ENCODE results near the gene UFSP1.

UFSP1 gene

GRCh38 chr7:100894860-100895700, 5.6 kb upstream of the UFSP1 start:
- DNase-seq = peak; percentile 28

- no peak for DNase-seq
Measured at GRCh38 chr7:100893910-100894721, 4.6 kb upstream of the UFSP1 start.

DNA sequence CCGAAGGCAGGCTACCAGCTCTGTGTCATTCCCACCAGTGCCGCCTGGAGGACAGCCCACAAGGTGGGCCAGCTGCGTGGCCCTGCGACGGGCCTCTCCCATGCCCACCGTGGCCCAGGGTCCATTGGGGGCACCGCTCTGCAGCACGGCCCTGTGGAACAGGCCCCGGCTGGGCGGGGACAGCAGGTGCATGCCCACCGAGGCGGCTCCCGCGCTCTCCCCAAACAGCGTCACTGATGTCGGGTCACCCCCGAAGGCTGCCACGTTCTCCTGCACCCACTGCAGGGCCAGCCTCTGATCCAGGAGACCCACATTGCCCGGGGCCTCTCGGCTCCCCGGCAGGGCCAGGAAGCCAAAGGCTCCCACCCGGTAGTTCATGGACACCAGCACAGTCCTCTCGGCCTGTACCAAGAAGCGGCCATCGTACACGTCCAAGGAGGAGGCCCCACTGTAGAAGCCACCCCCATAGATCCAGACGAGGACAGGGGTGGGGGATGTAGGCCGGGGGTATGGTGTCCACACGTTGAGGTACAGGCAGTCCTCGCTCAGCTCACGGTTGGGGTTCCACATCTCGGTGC, 3.9 kb upstream of the UFSP1 start:
- no peak for DNase-seq

DNA sequence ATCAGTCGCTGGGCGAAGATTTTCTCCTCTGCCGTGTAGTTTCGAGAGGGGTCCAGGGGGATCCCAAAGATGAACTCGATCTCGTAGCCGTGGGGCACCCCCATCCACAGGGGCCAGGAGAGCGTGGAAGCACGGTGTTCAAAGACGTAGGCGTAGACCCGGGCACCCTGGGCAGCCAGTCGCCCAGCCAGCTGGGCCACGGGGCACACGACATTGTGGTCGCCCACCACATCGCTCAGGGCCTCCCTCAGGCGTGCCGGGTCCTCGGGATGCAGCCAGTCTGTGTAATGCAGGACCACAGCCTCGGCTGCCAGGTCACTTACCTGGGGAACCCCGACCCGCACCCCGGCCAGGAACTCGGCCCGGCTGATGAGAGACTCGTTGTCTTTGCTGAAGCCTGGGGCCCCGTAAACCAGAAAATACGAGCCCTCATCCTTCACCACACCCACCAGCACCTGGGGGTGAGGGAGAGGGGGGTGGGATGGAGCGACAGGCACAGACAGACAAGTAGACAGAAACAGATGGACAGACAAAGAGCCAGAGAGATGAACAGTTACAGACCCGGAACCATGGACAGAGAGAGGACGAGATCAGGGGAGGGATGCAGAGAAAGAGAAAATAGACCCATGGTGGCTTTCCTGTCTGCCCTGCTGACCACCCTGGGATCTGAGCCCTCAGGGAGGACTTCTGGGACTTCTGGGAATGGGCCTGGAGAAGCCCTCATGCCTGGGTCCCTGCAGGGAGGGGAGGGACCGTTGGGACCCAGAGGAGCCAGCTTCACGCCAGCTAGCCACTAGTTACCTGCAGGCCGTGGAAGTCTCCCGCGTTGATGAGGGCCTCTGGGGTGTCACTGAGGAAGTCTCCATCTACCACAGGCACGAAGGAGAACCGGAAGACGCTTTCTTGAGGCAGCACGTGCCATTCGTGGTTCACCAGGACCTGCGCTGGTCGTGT, 3.1 kb upstream of the UFSP1 start:
- no peak for DNase-seq

- no peak for DNase-seq
Measured at GRCh38 chr7:100891568-100892247, 2.2 kb upstream of the UFSP1 start.

DNA sequence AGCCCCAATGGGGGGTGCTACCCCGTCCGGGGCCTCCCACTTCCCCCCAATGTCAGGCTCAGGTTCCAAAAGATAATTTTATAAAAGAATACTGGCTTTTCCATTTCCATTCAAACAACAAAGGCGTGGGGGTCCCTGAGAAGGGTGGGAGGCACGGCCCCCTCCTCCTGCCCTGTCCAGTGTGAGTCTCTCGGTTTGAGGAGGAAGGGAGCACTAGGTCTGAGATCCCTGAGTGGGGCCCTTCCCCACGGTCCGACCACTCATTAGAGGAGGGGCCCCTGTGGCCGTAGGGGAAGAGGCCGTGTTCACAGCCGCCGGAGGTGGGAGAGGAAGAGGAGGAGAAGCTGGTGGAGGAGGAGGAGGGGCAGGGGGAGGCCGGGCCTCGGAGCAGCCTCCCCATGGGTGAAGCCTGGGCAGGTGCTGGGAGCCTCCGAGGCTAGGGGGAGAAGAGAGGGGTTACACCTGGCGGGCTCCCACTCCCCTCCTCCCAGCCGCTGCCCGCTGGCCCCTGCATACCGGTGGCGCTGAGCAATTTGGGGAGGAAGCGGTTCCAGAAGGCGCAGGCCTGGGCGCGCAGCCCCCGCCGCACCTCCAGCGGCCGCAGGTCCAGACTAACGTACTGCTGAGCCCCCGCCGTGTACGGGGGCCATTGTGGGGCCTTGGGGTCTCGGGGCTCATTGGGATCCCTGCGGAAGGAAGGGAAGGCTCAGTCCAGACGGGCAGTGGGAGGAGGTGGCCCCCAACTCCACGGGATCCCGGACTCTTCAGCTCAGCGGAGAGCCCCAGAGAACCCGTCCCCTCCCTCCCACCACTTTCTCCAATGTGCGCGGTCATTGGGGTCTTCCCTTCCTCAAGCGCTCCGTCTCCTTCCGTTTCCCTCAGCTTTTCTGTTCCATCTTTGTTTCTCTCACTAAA, 1.4 kb upstream of the UFSP1 start:
- DNase-seq = no peak

- DNase-seq = no peak
Measured at GRCh38 chr7:100888291-100888987, 1.1 kb downstream of the UFSP1 start.

DNA sequence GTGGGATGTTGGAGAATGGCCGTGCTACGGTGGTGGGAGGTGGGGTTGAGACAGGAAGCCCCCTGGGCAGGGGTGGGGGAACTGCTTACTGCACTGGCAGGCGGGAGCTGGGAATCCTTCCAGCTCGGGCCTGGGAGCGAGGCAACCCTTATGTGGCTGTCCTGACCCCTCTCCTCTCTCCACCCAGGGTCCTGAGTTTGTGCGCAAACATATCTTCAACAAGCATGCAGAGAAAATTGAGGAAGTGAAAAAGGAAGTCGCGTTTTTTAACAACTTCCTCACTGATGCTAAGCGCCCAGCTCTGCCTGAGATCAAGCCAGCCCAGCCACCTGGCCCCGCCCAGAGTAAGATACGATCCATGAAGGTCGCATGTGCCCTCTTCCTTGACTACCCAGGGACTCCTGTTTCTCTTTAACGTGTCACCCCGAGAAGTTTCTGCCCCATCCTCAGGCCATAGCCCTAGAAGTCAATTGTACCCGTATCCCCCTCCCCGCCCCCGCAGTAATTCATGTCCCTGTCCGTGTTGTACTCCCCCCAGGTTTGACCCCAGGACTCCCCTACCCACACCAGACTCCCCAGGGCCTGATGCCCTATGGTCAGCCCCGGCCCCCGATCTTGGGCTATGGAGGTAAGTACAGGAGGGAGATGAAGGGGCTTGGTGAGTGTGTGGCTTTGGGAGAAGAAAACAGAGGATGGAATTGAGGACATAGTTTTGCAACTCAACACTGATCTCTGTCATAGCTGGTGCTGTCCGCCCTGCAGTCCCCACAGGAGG, 1.8 kb downstream of the UFSP1 start:
- no peak for DNase-seq

- no peak for DNase-seq
Measured at GRCh38 chr7:100886936-100887515, 2.5 kb downstream of the UFSP1 start.

DNA sequence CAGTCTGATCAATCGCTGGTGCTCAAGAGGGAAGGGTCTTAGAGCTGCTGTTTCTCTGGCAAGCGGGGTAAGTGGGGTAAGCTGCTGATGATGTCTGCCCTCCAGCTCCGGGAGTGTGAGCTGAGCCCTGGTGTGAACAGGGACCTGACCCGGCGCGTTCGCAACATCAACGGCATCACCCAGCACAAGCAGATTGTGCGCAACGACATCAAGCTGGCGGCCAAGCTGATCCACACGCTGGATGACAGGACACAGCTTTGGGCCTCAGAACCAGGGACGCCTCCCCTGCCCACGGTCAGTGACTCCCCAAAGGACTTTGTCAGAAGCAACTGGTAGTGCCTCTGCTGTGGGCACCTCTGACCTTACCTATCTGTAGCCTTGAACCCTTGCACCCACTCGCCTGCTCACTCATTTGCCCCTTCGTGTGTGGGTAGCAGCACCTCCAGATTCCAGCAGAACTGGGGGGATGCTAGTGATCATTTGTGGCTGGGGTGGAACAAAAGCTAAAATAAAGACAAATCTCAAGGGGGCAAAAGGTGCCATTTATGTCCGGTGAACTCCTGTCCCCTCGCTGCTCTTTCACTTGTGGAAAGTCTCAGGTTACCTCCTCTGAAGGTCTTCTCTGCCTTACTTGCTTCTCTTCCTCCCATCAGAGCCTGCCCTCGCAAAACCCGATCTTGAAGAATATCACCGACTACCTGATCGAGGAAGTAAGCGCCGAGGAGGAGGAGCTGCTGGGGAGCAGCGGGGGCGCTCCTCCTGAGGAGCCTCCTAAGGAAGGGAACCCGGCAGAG, 3.2 kb downstream of the UFSP1 start:
- DNase-seq = no peak

DNA sequence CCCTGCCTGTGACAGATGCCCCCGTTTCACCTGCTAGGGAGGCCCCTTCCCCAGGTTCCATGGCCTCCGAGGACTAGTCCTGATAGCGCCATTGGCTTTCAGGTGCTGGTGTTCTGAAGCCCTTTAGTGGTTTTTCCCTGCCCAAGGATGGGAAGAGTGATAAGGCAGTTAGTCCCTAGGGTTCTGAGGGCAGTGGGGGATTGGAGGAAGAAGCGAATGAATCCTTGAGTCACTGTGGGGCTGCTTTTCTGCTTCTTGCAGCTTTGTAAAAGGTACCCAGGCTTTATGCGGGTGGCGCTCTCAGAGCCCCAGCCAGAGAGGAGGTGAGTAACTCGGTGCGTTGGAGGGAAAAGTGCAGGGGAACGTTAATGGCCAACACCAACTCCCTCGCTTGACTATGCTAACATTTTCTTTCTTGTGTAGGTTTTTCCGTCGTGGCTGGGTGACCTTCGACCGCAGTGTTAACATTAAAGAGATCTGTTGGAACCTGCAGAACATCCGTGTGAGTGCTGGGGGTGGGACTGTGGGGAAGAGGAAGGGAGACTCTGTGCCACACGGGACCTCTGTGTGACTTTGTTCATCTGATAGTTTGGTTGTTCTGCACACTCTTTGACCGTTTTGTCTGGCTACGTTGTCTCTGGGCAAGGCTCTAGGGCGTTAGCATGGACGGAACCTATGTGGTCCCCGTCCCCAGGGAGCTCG, 3.9 kb downstream of the UFSP1 start:
- no peak for DNase-seq

DNA sequence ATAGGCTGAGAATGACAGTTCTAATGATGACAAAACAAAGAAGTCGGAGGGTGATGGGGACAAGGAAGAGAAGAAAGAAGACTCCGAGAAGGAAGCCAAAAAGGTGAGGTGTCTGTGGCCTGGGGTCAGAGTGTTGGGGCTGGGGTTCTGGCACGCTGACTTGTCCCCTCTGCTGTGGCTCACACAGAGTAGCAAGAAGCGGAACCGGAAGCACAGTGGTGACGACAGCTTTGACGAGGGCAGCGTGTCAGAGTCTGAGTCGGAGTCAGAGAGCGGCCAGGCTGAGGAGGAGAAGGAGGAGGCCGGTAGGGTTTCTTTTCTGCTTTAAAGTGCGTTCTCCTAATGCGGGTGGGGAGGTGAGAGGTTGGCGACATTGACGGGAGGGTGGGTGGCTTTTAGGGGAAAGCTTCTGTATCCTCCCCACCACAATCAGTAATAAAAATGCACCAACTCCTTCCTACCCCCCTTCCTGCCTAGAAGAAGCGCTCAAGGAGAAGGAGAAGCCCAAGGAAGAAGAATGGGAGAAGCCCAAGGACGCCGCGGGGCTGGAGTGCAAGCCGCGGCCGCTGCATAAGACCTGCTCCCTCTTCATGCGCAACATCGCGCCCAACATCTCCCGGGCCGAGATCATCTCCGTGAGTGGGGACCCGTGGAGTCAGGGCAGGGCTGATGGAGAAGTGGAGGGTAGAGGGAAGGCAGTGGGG, 4.6 kb downstream of the UFSP1 start:
- no peak for DNase-seq

GRCh38 chr7:100882785-100883526, 6.6 kb downstream of the UFSP1 start:
- DNase-seq = no peak

- DNase-seq = no peak
Measured at GRCh38 chr7:100882201-100882600, 7.3 kb downstream of the UFSP1 start.

GRCh38 chr7:100881136-100881535, 8.4 kb downstream of the UFSP1 start:
- DNase-seq = no peak

- DNase-seq = no peak
Measured at GRCh38 chr7:100880645-100881044, 8.9 kb downstream of the UFSP1 start.

Data from NCI-H1105 treated with DMSO at 0.1 percent for 48 hours (cell line).